Coronary artery (tissue), 2 donors: ENCODE results near the gene KRTAP25-1.

Source experiments
- DNase-seq: peaks from one replicate; pipeline ENCODE4 v3.0.0-alpha.2; 2017; ENCODE audit warnings: low spot score
- H3K27ac ChIP-seq, 2 donors: fragments of 200-600 bp; sonication (generic); one replicate each; pipeline ENCODE4 v1.5.1; 2016 to 2019
- H3K4me3 ChIP-seq: fragments of 200-600 bp; sonication (generic); 2 replicates; pipeline ENCODE4 v1.5.1; 2016; ENCODE audit warnings: mild to moderate bottlenecking, moderate library complexity
- CTCF ChIP-seq: fragments of 200-600 bp; sonication (generic); IDR thresholded peaks from one replicate; pipeline ENCODE4 v1.5.1; 2019; ENCODE audit warnings: antibody characterized with exemption

Gene KRTAP25-1

GRCh38 chr21:30289215-30289614 is at the start of gene KRTAP25-1:
Gene KRTAP25-1 (minus strand): TSS chr21:30289514. CDS start chr21:30289490, 24 bp downstream.
- no peak for TF ChIP-seq CTCF
- DNase-seq, result no peak
- Histone ChIP-seq H3K4me3 (no peak within 1 kb of the TSS), H3K27ac (no peak within 1 kb of the TSS)

- Histone ChIP-seq H3K4me3 (no peak overlapping the region), H3K27ac (no peak overlapping the region)
- DNase-seq, result no peak
- no peak for TF ChIP-seq CTCF
Measured at GRCh38 chr21:30338717-30339116, 49.4 kb upstream of the KRTAP25-1 start.

GRCh38 chr21:30337772-30338171 is 48.5 kb upstream of the KRTAP25-1 start:
- no peak for DNase-seq
- TF ChIP-seq CTCF, result no peak
- H3K4me3 ChIP-seq, result no peak overlapping the region
- H3K27ac ChIP-seq, result no peak overlapping the region

- DNase-seq, result no peak
- no peak within 1 kb of the TSS for H3K4me3 ChIP-seq
- TF ChIP-seq CTCF, result no peak
- peak within 1 kb of the TSS in 1 of 2 donors; percentile 21 for H3K27ac ChIP-seq
Measured at GRCh38 chr21:30337276-30337744, 48.0 kb upstream of the KRTAP25-1 start, which contains the start of gene KRTAP27-1. Gene KRTAP27-1 (minus strand): TSS chr21:30337694. CDS start chr21:30337668, 26 bp downstream.

GRCh38 chr21:30336596-30336995 is 47.3 kb upstream of the KRTAP25-1 start:
- no peak for DNase-seq
- Histone ChIP-seq H3K4me3 (no peak overlapping the region), H3K27ac (peak overlapping the region in 1 of 2 donors; percentile 21)
- TF ChIP-seq CTCF, result no peak

GRCh38 chr21:30333736-30334135 is 44.4 kb upstream of the KRTAP25-1 start:
- H3K27ac ChIP-seq, result peak overlapping the region in 1 of 2 donors; percentile 41
- no peak for TF ChIP-seq CTCF
- H3K4me3 ChIP-seq, result peak overlapping the region; percentile 59
- no peak for DNase-seq

- Histone ChIP-seq H3K4me3 (no peak overlapping the region), H3K27ac (no peak overlapping the region)
- no peak for DNase-seq
- no peak for TF ChIP-seq CTCF
Measured at GRCh38 chr21:30332681-30333080, 43.4 kb upstream of the KRTAP25-1 start.
